Measurements from ENCODE around the gene RMDN3.

Gene RMDN3

DNA sequence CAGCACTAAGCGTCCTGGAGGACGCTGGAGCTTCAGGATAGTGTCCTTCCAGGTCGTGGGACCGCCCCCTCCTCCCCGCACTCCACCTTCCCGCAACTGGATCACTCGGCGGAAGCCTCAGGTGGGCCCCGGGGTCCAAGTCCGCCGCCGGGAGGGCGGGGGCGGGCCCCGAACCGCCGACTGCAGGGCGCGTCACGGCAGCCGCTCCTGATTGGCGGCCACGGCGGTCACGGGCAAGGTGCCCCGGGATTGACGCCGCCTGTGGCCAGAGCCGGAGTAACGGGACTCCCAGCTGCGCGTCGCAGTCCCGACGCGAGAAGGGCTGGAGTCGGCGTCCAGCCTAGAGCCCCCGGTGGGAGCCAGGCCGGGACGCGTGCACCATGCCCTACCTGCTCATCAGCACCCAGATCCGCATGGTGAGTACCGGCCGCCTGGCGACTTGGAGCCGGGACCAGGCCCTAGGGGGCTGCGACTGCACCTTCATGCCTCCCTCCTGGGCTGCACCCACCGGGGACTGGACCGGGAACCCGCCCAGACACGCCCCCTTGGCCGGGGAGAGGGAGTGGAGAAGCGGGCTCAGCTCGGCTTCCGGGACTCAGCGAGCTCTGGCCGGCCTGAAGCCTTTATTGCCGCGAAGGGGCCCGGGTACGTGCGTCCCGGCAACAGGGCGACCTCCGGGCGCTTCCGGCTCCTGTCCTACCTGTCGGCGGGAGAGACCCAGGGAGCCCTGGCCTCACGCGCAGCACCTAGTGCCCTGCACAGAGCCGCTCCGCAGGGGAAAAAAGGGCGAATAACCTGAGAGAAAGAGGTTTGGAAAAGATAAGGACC is 9.0 kb upstream of the RMDN3 start, which contains the start of gene GCHFR:
TSS of gene GCHFR (plus strand) at position 268 of the 828 bp plus-strand sequence. CDS start at position 381, 113 bp downstream.
- H3K36me3 ChIP-seq (ENCODE audit: control insufficient read depth, insufficient read depth, low read length), result peaks cover 7% of the 10 kb centered on the region
- no peaks in the 10 kb centered on the region for H3K27me3 ChIP-seq (replicated peaks; ENCODE audit: control insufficient read depth, insufficient read depth, low read length)
- TF ChIP-seq, protein P1, sequence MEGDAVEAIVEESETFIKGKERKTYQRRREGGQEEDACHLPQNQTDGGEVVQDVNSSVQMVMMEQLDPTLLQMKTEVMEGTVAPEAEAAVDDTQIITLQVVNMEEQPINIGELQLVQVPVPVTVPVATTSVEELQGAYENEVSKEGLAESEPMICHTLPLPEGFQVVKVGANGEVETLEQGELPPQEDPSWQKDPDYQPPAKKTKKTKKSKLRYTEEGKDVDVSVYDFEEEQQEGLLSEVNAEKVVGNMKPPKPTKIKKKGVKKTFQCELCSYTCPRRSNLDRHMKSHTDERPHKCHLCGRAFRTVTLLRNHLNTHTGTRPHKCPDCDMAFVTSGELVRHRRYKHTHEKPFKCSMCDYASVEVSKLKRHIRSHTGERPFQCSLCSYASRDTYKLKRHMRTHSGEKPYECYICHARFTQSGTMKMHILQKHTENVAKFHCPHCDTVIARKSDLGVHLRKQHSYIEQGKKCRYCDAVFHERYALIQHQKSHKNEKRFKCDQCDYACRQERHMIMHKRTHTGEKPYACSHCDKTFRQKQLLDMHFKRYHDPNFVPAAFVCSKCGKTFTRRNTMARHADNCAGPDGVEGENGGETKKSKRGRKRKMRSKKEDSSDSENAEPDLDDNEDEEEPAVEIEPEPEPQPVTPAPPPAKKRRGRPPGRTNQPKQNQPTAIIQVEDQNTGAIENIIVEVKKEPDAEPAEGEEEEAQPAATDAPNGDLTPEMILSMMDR (IDR thresholded peaks at IDR 0.05; ENCODE audit: insufficient read depth, low read length, poor library complexity, severe bottlenecking), result peak; percentile 33
- peak within 1 kb of the TSS; percentile 69 for H3K4me3 ChIP-seq (replicated peaks; ENCODE audit: low read depth, low read length)
- DNase-seq (ENCODE audit: extremely low read depth, insufficient read length), result peak; percentile 87

DNA sequence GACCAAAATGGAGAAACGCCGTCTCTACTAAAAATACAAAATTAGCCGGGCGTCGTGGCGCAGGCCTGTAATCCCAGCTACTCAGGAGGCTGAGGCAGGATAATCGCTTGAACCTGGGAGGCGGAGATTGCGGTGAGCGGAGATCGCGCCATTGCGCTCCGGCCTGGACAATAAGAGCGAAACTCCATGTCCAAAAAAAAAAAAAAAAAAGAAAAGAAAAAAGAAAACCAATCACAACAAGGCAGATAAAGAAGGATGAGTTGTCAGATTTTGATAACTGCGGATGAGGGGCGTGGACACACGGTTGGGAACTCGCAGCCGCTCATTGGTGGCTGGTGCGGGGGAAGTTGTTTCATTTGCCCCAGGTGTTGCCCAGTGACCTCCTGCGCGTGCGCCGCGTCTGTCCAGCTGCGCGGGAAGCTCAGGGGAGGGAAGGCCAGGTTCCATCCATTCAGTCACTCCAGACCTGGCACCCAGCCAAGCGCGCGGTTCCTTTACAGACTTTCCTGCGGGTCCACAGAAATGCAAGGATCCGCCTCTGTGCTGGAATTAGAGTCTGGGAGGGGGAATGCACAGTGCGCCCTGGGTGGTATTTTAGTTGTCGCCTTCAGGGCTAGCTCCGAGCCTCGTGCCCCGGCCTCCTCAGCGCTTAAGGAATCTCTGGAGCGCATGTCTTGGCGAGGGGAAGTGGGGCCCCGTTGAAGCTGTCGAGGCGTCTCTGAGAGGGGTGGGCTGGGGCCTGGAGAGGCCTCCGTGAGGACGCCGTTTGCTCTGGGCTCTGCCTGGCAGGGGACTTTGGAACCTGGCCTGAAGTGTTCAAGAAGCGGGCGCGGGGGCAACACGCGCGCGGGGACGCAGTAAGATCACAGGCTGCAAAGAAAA is 8.1 kb upstream of the RMDN3 start:
- Histone ChIP-seq H3K36me3 (ENCODE audit: control insufficient read depth, insufficient read depth, low read length) (peaks cover 6% of the 10 kb centered on the region), H3K4me3 (replicated peaks; ENCODE audit: low read depth, low read length) (peak overlapping the region; percentile 69), H3K27me3 (replicated peaks; ENCODE audit: control insufficient read depth, insufficient read depth, low read length) (no peaks in the 10 kb centered on the region)
- TF ChIP-seq, protein P1 (IDR thresholded peaks at IDR 0.05; ENCODE audit: insufficient read depth, low read length, poor library complexity, severe bottlenecking), result no peak
- DNase-seq (ENCODE audit: extremely low read depth, insufficient read length), result peak; percentile 55

DNA sequence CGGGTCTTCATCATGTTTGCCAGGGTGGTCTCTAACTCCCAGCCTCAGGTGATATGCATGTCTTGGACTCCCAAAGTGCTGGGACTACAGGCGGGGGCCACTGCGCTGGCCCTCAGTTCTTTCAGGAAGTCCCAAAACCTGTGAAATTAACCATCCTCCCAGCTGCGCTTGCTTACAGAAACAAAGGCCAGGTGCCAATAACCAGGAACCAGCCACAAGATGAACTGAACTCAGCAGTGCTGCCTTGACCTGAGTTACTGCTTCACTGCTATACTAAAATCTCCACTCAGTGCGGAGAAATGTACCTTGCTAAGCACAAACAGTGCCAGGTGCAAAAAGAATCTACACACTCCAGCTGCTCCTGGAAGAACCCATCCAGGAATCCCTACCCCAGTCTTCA is 4.9 kb upstream of the RMDN3 start:
- no peak for DNase-seq (ENCODE audit: extremely low read depth, insufficient read length)
- H3K27me3 ChIP-seq (replicated peaks; ENCODE audit: control insufficient read depth, insufficient read depth, low read length), result no peaks in the 10 kb centered on the region
- no peaks in the 10 kb centered on the region for H3K36me3 ChIP-seq (ENCODE audit: control insufficient read depth, insufficient read depth, low read length)
- no peak overlapping the region for H3K4me3 ChIP-seq (replicated peaks; ENCODE audit: low read depth, low read length)
- TF ChIP-seq, protein P1 (IDR thresholded peaks at IDR 0.05; ENCODE audit: insufficient read depth, low read length, poor library complexity, severe bottlenecking), result no peak

DNA sequence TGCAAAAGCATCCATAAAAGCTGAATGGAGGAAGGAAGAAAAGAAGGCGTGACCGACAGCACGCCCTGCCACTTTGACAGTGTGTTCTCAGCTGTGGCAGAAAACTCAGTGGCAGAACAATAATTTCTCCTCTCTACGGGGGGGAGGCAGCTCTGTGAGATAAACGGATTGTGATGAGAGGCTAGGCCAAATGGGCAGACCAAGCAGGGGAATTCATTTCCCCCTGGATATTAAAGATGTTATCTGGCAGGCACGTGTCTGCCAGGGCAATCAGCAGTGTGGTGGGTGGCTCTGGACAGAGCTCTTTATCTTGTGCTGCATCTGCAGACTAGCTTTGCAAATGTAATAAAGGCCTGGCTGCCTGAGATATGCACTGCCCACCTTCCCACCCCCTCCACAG is 1.9 kb upstream of the RMDN3 start:
- Histone ChIP-seq H3K36me3 (ENCODE audit: control insufficient read depth, insufficient read depth, low read length) (peaks cover under 1% of the 10 kb centered on the region; the same call in 1 of the 2 replicates), H3K4me3 (replicated peaks; ENCODE audit: low read depth, low read length) (no peak overlapping the region), H3K27me3 (replicated peaks; ENCODE audit: control insufficient read depth, insufficient read depth, low read length) (no peaks in the 10 kb centered on the region)
- DNase-seq (ENCODE audit: extremely low read depth, insufficient read length), result no peak
- TF ChIP-seq, protein P1 (IDR thresholded peaks at IDR 0.05; ENCODE audit: insufficient read depth, low read length, poor library complexity, severe bottlenecking), result no peak

DNA sequence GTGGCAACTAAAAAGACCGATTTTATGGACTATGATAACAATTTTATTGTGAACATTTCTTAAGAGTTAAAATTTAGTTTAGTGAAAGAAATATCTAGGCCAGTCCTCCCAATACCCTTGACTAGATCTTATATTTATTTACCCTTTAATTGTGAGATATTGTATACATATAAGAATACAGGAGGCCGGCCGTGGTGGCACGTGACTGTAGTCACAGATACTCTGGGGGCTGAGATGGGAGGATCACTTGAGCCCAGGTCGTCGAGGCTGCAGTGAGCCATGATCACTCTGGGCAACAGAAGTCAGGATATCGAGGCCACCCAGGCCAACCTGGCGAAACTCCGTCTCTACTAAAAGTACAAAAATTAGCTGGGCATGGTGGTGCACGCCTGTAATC is 756 bp upstream of the RMDN3 start:
- no peak for DNase-seq (ENCODE audit: extremely low read depth, insufficient read length)
- peaks cover 6% of the 10 kb centered on the region for H3K36me3 ChIP-seq (ENCODE audit: control insufficient read depth, insufficient read depth, low read length)
- no peaks in the 10 kb centered on the region for H3K27me3 ChIP-seq (replicated peaks; ENCODE audit: control insufficient read depth, insufficient read depth, low read length)
- H3K4me3 ChIP-seq (replicated peaks; ENCODE audit: low read depth, low read length), result peak overlapping the region; percentile 98
- TF ChIP-seq, protein P1 (IDR thresholded peaks at IDR 0.05; ENCODE audit: insufficient read depth, low read length, poor library complexity, severe bottlenecking), result no peak

Measured in GM06990 (cell line).